ENCODE results near the gene RAB23.
A peak's percentile ranks its signal among the peaks of the same experiment; 100 is the strongest.

The RAB23 gene

DNA sequence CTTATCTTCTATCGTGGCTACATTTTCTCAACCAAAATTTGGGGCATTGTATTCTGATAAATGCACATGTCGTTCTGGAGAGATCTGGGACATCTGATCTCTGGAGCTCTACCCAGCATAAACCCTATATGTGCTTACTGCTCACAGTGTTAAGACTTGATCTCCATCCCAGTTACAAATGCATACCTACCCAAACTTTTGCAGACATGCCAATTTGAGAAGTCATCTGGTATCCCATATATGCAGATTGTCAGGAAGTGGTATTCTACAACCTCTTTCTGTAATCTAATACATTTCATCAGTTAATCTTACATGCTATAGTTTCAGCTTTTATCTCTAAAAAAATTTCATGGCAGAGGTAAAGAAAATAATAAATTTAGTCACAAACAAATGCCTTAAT lies 38.8 kb downstream of the RAB23 start:
- H3K4me3 ChIP-seq (ENCODE audit: low read depth, low read length): no peak overlapping the region

DNA sequence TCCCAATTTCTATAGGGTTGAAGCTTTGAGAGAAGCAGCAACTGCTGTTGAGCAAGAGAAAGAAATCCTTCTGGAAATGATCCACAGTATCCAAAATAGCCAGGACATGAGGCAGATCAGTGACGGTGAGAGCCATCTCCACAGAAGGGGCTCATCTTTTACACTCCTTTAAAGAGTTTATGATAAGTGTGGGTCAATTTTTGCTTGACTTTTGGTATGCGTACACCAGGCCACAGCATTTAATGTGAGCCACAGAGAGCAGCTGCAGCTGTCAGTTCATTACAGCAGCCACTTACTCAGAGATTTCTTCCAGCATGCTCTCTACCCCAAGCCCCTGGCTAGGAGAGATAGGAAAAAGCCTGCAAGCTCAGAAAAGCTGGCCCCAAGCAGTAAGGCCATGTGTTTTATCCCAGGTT lies 40.1 kb downstream of the RAB23 start:
- no peak overlapping the region for H3K4me3 ChIP-seq (ENCODE audit: low read depth, low read length)

DNA sequence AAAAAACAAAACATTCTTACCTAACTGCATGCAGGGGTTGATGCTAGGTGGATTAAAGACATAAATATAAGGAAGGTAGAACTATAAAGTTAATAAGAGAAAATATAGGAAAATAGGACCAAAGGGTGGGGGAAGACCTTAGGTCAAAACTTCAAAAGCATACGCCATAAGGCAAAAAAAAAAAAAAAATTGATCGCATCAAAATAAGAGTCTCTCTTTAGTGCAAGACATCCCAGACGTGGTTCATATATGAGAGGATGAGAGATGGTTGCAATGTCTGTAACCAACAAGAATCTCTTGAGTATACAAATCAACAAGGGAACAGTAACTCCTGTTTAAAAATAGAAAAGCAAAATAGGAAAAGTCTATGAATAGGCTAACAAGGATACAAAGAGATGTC lies 41.5 kb downstream of the RAB23 start:
- H3K4me3 ChIP-seq (ENCODE audit: low read depth, low read length): no peak overlapping the region

DNA sequence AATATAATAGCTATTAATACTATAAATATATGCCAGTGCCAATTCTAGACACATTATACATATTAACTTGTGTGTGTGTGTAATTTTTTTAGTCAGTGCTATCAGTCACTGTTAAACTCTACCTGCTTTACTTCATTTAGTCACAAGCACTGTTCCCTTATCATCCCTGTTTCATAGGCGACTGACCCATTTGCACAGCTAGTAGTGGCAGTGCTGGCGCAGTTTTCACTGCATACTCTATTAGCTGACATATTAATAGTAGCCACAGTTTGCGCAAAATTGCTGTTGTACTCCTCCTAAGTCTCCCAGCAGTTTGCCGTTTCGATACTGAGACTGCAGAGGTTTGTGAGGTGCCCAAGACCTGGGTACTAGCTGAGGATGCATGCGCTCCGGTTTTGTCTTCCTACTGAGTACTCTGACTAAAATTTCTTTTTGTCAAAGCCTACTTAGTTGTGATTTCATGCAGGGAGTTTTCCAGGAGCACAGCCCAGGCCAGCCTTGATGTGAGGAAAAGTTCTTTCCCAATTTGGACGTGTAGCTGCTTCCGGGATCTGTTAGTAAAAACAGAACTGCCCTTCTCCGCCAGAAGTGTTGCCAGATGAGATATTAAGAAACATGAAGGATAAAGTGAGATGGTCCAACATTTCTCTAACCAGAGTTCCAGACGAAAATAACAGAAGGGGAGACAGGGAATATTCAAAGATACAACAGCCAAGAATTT lies 44.4 kb downstream of the RAB23 start:
- H3K4me3 ChIP-seq (ENCODE audit: low read depth, low read length): no peak overlapping the region

DNA sequence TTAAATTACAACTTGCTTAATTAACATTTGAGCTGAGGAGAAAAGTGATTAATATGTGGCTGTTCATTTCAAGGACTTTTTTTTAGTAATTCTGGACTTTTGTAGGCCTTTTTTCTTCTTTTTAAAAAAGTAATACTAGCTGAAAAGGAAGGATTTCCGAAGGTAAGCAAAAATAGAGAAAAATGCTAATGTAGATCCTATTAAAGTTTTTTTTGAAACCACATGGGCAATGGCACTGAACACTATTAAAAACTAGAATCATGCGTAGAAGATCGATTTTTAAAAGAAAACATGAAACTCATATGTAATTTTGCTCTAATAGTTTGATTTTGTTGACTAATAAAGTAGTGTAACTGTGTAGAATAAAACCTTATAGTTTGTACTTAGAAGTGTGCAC lies 47.6 kb downstream of the RAB23 start:
- H3K4me3 ChIP-seq (ENCODE audit: low read depth, low read length): no peak overlapping the region

DNA sequence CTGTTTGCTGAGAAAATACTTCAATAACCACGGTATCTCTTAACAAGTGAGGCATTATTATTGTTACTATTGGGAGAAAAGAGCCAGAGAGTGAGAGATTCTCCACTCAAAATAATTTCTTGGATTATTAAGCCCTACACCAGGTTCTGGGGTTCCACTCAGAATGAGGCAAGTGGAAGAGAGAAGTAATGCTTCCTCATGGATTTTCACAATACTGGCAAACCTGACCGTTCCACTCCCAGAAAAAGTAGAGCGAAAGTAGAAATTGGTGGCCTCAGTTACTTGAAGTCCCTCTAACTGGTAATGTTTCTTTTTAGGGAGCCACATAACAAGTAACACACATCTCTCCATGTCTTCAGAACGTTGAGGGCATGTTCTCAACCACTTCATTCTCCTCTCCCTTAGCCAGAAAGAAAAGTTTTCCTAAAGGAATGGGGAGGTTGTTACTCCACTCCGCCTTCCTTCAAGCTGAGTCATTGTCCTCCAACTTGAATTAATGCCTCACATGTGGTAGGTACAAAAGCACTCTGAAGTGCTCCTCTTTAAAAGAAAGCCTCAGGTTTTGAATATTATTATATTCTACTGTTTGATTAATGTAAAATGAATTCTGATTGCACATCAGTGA lies 48.1 kb downstream of the RAB23 start:
- no peak overlapping the region for H3K4me3 ChIP-seq (ENCODE audit: low read depth, low read length)

DNA sequence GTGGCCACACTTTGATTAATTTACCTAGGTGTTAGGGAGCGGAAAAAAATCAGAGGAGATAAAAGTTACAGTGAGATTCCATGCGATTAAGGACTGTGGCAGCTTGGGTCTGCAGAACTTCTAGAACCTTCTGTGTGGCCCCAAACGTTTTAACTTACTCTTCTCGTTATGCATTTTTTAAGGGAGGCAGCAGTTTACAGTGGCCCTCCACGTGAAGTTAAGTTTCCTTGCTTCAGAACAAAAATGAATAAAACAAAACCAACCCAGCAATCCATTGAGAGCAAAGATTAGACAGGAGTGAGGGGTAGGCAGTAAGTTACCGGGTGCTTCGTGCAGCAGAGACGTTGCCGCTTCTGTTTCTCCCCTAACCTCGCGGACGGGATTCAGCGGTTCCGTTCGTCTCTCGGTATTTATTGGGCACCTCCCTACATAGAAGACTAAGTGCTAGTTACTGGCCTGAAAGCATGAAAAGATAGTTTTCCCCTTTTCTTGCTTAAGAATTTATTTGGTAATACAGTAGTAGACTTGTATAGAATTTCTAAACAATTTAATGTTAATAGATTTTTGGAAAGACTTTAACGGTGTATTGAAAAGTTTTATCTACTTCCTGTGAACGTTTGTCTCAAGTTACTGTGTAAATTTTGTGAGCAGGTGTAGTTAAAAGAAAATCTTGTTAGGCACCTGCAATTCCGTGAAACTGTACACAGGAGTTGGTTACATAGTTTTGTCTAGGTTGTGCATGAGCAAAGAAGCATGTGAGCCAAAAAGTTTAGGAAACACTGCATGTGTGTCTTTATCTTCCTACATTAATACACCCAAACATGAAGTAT lies 48.8 kb downstream of the RAB23 start:
- H3K4me3 ChIP-seq (ENCODE audit: low read depth, low read length): peak overlapping the region; percentile 61

DNA sequence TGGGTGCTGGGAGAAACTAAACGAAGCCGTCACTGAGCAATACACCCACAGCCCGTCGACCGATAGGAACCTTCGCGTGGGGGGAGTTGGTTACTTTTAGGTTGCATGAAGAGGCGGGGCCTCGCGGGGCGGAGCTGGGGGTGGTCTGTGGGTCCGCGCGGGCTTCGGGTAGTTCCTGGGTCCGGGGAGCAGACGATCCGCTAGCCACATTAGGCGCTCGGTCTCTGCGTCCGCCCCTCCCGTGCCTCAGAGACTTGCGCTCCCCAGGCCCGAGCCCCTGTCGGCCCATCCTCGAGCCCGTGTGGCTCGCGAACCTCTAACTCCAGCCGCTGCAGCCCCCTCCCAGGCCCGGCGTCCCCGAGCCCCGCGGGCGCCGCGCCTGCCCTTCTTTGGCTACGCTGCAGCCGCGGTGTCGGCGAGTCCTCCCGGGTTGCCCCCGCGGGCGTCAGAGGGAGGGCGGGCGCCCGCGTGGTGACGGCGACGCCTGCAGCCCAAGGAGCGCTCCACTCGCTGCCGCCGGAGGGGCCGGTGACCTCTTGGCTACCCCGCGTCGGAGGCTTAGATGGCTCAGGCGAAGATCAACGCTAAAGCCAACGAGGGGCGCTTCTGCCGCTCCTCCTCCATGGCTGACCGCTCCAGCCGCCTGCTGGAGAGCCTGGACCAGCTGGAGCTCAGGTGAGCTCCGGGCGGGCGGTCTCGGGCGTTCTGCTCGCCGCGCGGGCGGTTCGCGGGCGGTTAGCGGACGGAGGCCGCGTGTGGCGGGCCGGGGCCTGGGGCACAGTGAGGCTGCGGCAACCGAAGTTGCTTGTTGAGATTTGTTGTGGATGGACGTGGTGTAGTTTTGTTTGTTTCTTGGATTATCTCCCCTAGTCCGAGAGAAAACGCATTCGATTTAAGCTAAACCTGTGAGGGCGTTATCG lies 49.7 kb downstream of the RAB23 start, which contains the start of gene BAG2:
TSS of gene BAG2 (plus strand) at position 191 of the 920 bp plus-strand sequence. CDS start at position 563, 372 bp downstream.
- H3K4me3 ChIP-seq (ENCODE audit: low read depth, low read length): peak within 1 kb of the TSS; percentile 61

DNA sequence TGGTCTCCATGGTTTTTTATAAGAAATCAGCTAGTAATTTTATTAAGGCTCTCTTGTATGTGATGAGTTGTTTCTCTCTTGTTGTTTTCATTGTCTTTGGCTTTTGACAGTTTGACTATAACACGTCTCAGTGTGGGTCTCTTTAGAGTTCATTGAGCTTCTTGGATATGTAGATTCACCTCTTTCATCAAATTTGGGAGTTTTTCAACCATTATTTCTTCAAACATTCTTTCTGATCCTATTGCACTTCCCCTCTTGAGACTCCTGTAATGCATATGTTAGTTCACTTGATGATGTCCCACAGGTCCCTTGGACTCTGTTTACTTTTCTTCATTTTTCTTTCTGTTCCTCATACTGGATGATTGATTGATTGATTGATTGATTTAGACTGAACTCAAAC lies 57.0 kb downstream of the RAB23 start:
- no peak overlapping the region for H3K4me3 ChIP-seq (ENCODE audit: low read depth, low read length)

DNA sequence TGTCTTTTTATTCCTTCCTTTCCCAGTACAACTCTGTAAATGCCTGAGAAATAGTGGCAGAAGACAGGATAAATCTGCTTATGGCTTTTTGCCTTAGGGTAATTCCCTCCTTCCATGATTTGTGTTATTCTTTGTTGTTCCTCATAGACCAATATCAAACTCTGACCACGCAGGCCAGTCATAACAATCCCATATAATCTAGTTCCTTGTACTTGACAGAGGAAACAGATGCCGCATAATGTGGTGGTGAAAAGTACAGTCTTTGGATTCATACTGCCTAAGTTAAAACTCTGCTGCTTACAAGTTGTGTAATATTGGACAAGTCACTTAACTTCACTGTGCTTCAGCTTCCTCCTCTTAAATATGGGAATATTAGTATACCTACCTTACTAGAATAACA lies 58.2 kb downstream of the RAB23 start:
- no peak overlapping the region for H3K4me3 ChIP-seq (ENCODE audit: low read depth, low read length)

DNA sequence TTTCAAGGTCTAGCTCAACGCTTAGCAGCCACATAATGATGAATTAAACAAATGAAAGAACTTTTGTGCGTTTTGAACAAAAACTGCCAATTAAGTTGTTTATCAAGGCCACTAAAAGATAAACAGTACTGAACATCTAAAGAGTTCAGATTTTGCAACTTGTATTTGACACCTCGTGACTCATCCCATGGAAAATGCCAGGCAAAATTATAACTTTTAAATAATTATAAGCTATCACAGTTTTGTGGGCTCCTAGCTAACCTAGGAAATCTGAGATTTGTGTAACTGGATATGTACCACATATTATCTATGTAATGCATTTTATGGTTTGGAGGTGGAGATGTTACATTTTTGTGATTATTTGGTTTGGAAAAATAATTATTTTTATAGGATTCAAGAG lies 59.6 kb downstream of the RAB23 start:
- H3K4me3 ChIP-seq (ENCODE audit: low read depth, low read length): no peak overlapping the region

DNA sequence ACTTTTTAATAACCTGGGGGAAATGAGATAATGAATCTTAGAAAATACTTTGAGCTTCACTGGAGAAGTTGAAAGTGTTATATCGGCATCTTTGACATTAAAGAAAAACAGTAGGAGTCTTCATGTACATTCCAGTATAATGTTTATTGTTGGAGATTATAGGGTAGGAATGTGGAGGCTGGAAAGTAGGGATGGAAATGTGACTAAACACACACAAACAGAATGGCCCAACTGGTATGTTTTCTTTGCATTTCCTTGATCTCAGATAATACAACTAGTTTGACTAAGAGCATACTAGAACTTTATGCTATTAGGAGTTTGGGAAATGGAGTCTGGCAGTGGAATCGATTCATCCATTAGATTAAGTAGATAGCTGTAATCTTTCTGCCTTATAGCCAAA lies 60.1 kb downstream of the RAB23 start:
- no peak overlapping the region for H3K4me3 ChIP-seq (ENCODE audit: low read depth, low read length)

DNA sequence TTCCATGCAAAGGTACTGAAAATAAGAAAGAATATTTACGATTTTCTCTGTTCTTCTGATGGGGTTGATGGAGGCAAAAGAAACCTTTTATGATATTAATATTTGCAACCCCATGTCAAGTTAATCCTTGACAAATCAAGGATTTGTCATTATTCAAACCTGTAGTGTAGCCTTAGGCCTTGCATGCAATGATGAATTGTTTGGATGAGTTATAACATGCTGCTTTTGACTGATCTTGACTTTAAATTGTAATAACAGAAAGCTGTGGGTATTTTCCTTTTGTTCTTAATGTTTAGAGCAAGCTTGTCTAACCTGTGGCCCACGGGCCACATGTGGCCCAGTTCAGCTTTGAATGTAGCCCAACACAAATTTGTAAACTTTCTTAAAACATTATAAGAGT lies 63.0 kb downstream of the RAB23 start:
- no peak overlapping the region for H3K4me3 ChIP-seq (ENCODE audit: low read depth, low read length)

DNA sequence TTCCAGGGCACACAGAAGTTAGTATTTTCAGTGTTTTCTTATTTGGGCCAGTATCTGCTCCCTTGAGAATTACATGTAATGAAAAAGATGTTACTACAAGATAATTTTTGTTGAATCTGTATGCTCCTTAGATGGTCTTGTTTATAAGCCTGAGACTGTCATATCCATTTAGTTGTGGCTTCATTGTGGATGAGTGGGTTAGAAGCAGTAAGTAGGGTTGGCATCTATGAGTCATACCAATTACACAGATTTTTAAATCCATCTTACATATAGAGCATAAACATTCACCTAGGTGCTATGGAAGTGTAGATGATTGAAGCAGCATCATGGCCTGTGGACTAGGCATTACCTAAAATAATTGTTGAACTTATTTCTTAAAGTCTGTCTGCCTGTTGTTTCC lies 63.4 kb downstream of the RAB23 start:
- H3K4me3 ChIP-seq (ENCODE audit: low read depth, low read length): no peak overlapping the region

DNA sequence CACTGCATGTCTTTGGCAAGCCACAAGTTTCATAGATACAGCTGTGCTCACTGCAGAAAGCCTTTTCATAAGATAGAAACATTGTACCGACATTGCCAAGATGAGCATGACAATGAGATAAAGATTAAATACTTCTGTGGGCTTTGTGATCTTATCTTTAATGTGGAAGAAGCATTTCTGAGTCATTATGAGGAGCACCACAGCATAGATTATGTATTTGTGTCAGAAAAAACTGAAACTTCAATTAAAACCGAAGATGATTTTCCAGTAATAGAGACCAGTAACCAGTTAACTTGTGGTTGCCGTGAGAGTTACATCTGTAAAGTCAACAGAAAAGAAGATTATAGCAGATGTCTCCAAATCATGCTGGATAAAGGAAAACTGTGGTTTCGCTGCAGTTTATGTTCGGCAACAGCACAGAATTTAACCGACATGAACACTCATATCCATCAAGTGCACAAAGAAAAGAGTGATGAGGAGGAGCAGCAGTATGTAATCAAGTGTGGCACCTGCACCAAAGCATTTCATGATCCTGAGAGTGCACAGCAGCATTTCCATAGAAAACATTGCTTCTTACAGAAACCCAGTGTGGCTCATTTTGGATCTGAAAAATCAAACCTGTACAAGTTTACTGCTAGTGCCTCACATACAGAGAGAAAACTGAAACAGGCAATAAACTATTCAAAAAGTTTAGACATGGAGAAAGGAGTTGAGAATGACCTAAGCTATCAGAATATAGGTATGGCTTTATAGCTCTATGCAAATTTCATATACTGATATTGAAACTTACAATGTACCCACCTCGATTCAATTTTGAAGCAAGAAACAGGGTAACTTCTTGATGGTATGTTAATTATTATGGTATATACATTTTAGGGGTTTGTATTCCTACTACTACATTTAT lies 73.9 kb downstream of the RAB23 start:
- H3K4me3 ChIP-seq (ENCODE audit: low read depth, low read length): no peak overlapping the region

DNA sequence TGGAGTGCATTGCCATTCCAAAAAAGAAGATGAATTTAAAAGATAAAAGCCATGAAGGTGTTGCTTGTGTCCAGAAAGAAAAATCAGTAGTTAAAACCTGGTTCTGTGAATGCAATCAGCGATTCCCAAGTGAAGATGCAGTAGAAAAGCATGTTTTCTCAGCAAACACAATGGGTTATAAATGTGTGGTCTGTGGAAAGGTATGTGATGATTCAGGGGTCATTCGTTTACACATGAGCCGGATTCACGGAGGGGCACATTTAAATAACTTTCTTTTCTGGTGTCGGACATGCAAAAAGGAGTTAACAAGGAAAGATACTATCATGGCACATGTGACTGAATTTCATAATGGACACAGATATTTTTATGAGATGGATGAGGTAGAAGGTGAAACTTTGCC lies 74.7 kb downstream of the RAB23 start:
- no peak overlapping the region for H3K4me3 ChIP-seq (ENCODE audit: low read depth, low read length)

DNA sequence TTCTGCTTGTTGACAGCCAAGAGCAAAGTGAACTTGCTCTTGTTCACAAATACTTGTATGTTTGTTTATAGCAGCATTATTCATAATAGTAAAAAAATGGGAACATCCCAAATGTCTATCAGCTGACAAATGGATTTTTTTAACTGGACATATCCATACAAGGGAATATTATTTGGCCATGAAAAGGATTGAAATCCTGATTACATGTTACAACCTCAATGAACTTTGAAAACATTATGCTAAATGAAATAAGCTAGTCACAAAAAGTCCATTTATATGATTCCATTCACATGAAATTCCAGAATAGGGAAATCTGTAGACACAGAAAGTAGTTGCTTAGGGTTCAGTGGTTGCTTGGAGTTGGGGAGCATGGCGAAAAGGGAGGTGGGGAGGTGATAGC lies 78.4 kb downstream of the RAB23 start:
- H3K4me3 ChIP-seq (ENCODE audit: low read depth, low read length): no peak overlapping the region

DNA sequence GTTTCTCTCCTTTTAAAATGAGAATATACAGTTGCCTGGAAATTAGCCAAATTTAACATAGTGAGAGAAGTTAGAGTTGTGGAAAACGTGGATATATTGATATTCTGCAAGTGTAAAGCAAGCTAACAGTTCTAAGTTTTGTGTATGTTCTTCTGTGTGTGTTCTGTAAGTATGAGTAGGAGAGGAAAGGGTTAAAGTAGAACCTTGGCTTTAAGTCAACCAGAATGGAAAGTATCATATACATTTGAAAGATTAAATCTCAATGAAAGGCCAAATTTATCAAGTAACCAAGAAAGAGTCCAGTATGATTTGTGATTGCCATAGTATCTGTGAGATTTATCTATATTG lies 80.0 kb downstream of the RAB23 start:
- H3K4me3 ChIP-seq (ENCODE audit: low read depth, low read length): no peak overlapping the region

DNA sequence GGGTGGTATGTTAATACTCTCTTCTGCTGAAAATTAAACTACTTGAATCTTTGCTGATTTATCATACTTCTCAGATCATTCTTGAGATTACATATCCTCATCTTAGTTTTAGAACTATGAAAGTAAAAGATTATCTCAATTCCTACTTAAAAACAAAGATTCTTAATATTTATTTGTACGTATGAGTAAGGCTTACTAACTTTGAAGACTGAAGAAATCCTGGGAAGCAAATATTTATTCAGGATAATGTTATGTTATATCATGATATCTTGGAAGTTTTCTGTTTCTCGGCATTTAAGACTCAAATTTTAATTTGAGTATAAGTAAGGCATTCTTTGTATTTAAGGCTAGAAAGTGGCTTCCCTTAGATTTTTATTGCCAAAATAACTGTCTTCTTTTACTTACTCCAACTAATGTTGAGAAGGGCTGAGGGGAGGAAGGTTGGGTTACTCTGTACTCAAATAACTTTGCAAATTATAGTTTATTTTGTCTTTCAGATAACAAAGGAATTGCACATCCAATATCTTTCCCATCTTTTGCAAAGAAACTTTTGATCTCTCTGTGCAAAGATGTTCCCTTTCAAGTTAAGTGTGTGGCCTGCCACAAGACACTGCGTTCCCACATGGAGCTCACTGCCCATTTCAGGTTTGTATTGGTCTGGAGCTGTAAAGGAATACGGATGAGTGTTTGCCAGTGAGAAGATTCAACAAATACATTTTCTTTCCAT lies 80.5 kb downstream of the RAB23 start:
- H3K4me3 ChIP-seq (ENCODE audit: low read depth, low read length): no peak overlapping the region

Data from iPS-11a (cell line).